ENCODE results near the gene NKAIN2. TPM values are rescaled to one million over a fixed set of nuclear protein-coding genes. Genes with fewer than 3 reads are reported as not detected.

Gene NKAIN2
- total RNA-seq, 1 donor from 2014 or later: 0.59 TPM

- no peak for DNase-seq
Observed at GRCh38 chr6:124033501-124033900, 229.8 kb downstream of the NKAIN2 start.

- DNase-seq: no peak
Observed at GRCh38 chr6:124036384-124036783, 232.7 kb downstream of the NKAIN2 start.

DNA sequence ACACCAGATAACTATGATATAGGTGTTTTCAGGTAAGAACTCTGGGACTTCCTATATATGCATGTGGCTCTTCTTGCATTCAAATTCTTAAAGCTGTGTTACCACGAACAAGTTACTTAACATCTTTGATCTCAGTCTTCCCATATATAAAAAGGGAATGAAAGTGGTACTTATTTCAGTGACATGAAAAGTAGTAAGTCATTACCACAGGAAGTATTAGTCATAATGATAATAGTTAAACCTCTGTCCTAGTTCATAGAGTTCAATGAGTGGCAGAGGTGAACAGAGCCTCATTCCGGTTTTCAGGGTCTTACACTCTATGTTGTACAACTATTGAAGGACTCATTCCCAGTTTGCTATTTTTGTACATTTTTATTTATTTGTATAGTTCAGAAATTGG, 237.0 kb downstream of the NKAIN2 start:
- DNase-seq: no peak

GRCh38 chr6:124052120-124052519, 248.5 kb downstream of the NKAIN2 start:
- DNase-seq: no peak

DNA sequence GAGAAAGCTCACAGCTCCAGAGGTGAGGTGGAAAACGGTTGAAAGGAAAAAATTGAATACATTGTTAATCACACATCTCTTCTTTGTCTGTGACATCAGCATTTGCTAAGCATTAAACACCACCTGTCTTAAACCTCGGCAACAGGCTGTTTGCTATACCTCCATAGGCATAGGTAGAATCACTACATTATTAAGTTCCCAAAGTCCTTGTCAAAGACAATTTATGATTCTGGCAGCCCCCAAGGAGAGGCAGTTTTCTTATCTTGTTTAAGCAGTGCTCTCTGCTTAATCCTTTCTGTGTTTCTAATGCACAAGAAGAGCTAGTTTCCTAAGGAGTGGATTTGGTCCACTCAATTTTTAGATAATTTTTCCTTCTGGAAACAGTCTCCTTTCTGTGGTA, 249.7 kb downstream of the NKAIN2 start:
- DNase-seq: no peak

DNA sequence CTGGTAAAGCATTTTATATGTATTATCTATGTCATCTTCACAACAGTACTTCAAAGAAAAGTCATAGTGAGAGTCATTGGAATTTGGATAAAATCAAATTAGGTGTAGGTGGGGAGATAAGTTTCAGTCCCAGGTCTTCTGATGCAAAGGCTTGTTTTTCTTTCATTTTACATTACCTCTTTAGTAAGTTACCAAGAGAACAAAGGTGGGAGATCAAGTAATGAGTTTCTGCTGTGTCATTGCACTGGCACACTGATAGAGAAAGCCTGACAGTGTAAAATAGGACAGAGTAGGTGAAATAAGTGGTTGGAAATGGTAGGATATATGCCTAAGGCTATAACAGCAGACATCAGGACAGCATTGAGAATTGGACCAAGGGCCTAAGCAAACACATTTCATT, 250.4 kb downstream of the NKAIN2 start:
- no peak for DNase-seq

DNA sequence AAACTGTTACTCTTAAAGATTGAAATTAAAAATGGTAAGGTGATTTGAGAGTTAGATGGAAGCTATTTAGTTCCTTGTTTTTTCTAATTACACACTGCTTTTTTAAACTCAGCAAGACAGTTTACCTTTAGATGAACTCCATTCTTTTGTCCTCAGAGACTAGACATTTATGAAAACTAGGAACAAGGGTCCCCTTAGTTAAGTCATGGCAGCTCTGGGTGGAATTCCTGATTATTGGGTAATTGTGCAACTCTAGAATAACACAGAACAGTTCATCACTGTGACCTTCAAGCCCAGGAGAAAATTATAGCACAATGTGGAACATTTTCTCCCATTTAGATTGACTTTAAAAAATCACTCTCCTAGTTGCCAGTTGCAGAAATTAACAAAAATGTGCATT, 251.7 kb downstream of the NKAIN2 start:
- DNase-seq: no peak

GRCh38 chr6:124055963-124056362, 252.3 kb downstream of the NKAIN2 start:
- no peak for DNase-seq

DNA sequence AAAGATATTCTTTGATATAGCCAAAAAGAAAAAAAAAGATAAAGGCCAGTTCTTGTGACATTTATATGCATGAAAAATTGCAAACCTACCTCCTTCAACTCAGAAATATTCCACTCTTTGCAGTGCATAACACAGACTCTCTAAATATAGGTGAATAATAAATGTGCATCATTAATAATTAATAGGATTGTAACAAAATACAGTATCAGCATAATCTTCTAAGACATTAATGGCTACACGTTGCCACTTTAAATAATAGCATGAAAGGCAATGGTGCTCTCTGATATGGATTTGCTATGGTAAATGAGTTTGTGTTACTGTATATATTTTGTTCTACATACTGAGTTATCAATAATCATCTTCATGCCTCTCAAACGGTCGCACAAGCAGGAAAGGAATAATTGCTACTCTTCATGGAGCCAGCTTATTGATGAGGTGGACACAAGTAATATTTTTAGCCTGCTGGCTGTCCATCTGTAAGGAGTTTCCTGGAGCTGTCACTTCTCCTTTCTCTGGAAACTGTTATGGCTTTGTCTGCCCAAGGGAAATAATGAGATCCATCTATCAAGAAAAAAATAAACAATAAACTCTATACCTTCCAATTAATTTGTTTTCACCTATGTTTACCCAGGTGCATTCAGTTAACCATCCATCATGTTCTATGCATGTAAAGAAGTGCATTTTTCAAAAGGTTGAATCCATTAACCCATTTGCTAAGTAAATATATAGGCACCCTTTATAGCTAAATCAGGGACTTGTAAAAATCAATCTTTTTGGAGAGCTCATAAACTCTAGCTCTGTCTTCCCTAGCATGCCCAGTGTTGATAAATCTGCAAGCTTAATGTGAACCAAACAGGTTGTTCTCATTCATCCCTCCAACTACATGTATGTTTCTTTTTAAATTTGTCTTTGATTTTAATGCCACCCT, 253.0 kb downstream of the NKAIN2 start:
- no peak for DNase-seq

DNA sequence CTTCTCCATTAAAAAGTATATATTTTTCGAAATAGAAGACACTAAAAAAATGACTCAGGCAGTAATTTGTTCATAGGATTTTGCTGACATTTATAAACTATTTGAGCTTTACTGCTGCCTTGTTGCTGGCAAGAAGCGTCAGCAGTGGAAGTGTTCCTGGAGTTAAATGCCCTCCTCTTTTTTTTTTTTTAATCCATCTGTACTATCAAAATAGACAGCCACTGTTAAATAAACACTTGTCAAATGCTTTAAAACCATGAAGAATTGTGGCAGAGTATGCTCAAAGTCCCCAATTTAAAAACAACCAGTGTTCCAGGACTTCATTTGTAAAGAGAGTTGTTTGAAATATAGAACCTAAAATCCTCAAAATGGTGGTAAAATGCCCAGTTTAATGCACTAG, 253.8 kb downstream of the NKAIN2 start:
- no peak for DNase-seq

GRCh38 chr6:124064317-124065113, 260.9 kb downstream of the NKAIN2 start:
- no peak for DNase-seq

DNA sequence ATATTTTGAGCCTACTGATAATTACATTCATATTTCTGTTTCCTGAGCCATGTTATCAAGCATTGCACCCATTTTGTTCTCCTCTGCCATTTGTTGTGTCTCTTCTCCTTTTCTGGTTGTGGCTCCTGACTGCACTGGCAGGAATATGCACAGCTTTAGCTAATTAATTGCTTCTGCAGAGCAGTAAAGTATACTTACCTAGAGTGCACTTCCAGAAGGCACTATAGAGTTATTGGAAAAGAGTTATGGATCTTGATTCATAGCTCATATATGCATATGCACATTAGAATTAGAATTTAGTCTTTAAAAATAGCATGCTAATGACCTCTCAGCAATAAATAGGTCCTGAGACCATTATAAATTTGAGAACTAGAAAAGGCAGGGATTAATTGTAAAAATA, 262.6 kb downstream of the NKAIN2 start:
- no peak for DNase-seq

DNA sequence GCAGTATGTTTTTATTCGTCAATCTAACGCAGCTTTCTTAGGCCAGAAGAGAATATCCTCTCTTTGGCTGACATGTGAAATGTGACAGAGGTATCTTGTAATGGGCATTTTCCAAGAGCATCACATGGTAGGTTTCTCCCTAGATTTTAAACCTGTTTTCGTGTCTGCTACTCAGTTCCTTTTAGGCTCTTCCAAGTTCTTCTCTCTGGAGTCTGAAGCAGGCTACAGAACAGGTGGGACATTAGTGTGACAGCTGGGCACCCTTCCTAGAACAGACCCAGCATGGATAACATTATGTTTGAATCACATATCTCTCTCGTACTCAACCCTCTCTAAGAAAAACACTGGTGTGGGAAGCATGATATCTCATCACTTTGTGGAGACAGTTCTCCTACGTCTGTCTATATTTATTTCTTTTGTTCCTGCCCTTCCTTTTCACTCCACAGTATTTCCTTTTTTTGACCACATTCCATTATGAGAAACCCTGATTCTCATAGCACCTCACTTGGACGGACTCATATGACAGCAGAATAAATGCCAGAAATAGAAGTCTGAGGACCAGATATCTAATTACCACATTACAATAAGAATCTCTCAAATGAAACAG, 263.4 kb downstream of the NKAIN2 start:
- DNase-seq: no peak

DNA sequence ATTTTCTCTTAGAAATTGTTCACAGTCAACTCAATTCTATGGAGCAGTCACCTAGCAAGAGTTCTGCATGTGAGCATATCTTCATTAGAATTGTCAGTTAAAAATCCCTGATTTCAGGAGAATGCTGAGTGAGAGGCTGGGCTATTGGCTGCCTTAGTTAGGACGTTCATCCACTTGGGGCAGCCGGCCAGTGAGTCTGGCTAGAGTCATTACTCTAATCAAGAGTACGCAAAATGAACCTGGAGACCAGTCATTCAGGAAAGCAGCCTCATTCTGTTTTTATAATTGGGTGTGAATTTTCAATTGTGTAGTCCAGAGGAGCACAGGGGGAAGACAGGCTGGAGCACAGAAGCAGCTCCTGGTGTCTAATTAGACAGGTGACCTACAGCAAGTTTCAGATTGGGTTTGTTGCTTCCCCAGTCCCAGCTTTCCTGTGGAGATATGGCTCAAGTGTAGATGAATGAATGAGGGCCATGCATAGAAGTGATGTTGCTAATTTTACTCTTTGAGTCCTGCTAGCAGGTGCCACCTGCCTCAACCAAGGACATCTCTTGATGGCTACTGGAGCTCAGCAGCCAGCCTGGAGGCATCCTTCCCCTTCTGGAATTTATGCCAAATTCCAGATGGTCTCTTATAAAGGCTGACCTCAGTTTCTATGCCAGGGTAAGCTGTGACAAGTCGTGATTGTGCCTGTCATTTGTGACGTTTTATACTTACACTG, 265.7 kb downstream of the NKAIN2 start:
- DNase-seq: no peak

GRCh38 chr6:124073021-124073420, 269.4 kb downstream of the NKAIN2 start:
- no peak for DNase-seq

DNA sequence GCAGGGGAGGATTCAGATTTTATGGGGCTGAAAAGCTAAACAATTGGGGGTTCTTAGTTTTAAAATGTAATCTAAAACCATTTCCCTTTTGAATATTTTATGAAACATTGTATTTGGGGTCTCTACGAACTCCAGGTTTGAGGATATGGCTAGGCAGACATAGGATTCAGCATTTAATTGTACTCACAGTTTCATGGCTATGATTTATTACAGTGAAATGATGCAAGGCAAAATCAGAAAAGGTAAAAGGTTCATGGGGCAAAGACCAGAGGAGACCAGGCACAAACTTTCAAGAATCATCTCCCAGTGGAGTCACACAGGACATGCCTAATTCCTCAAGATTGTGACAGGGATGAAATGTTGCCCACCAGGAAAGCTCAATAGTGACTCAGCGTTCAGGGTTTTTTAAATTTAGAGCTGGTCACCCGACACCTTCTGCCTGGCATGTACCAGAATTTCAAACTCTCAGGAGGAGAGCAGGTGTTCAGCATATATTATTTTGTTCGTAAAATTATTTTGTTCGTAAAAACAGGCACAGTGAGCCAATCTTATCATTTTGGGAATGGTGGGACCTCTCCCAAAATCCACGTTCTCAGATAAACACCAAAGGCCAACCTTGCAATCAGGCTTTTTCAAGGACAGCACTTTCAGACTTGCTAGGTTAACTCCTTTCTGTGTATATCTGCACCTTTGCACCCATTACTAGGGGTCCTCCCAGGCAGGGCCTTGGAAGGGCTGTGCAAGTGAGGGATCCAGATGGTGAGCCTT, 270.3 kb downstream of the NKAIN2 start:
- no peak for DNase-seq

DNA sequence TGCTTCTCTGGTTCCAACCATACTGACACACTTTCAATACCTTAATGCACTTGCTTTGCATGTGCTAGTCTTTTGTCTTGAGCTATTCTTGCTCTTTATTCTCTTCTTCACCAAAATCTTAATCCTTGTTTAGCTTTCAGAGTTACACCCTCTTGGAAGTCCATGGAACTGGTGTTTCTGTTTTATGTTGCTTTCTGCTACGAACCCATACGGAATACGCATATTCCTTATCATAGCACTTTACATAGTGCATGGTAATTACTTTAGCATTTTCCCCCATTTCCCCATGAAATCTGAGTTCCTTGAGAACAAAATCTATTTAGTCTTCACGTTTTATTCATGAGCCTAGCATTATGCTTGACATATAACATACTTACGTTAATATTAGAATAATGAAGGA, 270.9 kb downstream of the NKAIN2 start:
- no peak for DNase-seq

GRCh38 chr6:124076336-124077048, 272.8 kb downstream of the NKAIN2 start:
- DNase-seq: no peak

DNA sequence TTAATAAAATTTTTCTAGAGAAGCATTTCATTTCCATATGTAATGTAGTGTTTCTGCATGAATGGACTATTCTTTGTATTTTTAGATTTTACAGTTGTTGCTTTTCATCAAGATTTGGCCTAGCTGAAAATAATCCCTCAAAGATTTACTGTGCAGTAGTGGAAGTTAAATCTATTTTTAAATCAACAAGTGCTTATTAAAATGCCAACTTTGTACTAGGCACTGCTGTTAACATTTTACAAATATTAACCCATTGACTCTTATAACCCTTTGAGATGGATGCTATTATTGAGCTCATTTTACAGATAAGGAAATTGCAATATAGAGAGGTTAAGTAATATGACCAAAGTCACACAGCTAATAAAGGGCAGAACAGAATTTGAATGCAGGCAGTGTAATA, 274.5 kb downstream of the NKAIN2 start:
- DNase-seq: no peak

DNA sequence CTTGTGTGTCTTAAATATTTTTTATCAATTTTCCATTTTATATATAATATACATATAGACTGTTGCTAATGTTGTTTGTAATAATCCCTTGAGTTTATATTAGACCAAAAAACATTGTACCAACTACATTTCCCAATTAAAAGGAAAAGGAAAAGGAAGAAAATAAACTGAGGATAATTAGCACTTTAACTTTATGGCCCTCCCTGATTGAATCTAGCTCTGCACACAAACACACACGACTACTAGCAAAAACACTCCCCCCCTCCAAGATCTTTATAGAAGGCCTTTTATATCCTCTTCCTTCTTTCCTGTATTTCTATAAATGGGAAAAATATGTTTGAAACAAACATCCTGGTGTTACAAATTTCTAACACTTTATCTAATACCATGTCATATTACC, 276.8 kb downstream of the NKAIN2 start:
- no peak for DNase-seq

DNA sequence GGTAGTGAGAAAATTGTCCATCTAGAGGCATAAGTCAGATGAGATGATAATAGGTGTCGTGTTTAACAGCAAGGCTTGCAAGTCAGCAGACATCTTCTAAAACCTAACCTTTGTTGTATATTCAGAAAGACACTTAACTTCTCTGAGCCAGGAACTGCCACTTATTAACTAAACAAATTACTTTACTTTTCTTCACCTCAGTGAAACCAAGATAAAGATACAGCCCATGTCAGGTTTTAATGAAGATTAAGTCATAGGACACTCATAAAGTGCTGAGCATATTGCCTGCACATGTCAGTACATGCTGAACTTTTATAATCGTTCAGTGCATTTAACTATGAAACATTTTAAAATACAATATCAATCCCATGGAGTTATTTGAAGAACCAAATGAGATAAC, 286.8 kb downstream of the NKAIN2 start:
- DNase-seq: no peak

All from skin of body (tissue), 2 donors.